DND-41 (cell line): Measurements from ENCODE around the gene ARRDC2.

Experiments used
- ATAC-seq: fragments of 200-7000 bp; cut with Tn5 transposase; 3 replicates; pipeline ENCODE4 v1.9.1; 2021; ENCODE audit warnings: low read depth; ENCODE audit not compliant: insufficient read depth
- DNase-seq: peaks from one replicate; pipeline ENCODE4 v3.0.0-alpha.2; 2020
- H2AFZ ChIP-seq: 2 replicates; pipeline ENCODE4 v1.6.0; 2012; ENCODE audit warnings: low read depth, low read length
- H3K27ac ChIP-seq: 2 replicates; pipeline ENCODE4 v1.5.1; 2012; ENCODE audit warnings: low read length, inconsistent platforms
- H3K27me3 ChIP-seq: fragments of 200-600 bp; sonication (generic); 2 replicates; pipeline ENCODE4 v1.6.0; 2012; ENCODE audit warnings: low read length, mild to moderate bottlenecking, inconsistent platforms; ENCODE audit not compliant: insufficient read depth, poor library complexity
- H3K36me3 ChIP-seq: 2 replicates; pipeline ENCODE4 v1.5.1; 2012; ENCODE audit warnings: low read length, inconsistent platforms; ENCODE audit not compliant: insufficient read depth
- H3K4me1 ChIP-seq: 2 replicates; pipeline ENCODE4 v1.5.1; 2012; ENCODE audit warnings: mild to moderate bottlenecking, low read length; ENCODE audit not compliant: insufficient read depth
- H3K4me2 ChIP-seq: 2 replicates; pipeline ENCODE4 v1.6.0; 2012; ENCODE audit warnings: mild to moderate bottlenecking, moderate library complexity, low read length, inconsistent platforms; ENCODE audit not compliant: insufficient read depth
- H3K4me3 ChIP-seq, 2 experiments: fragments of 200-600 bp in 1 of 2; shearing (Covaris generic) in 1 of 2; 2 replicates each; pipeline ENCODE4 v1.5.1; 2012 to 2016; ENCODE audit warnings: inconsistent platforms in 2 of 2, low read length in 2 of 2, mild to moderate bottlenecking in 2 of 2, low read depth in 1 of 2, moderate library complexity in 1 of 2
- H3K79me2 ChIP-seq: 2 replicates; pipeline ENCODE4 v1.6.0; 2012; ENCODE audit warnings: low read length, inconsistent platforms; ENCODE audit not compliant: insufficient read depth
- H3K9ac ChIP-seq: 2 replicates; pipeline ENCODE4 v1.6.0; 2012; ENCODE audit warnings: low read depth, mild to moderate bottlenecking, inconsistent platforms, low read length, moderate library complexity
- H3K9me3 ChIP-seq: 2 replicates; pipeline ENCODE4 v1.5.1; 2012; ENCODE audit warnings: low read length, moderate library complexity, mild to moderate bottlenecking, inconsistent platforms; ENCODE audit not compliant: insufficient read depth, severe bottlenecking
- H4K20me1 ChIP-seq: 2 replicates; pipeline ENCODE4 v1.6.0; 2012; ENCODE audit warnings: low read length; ENCODE audit not compliant: insufficient read depth
- EZH2 ChIP-seq: IDR thresholded peaks from 3 replicates; pipeline ENCODE4 v1.6.1; 2012; ENCODE audit warnings: borderline replicate concordance, low read depth, mild to moderate bottlenecking, moderate library complexity, low read length, inconsistent platforms; ENCODE audit not compliant: severe bottlenecking
- TF ChIP-seq, protein P1 (sequence below): IDR thresholded peaks from 2 replicates; pipeline ENCODE4 v1.5.1; 2012; ENCODE audit warnings: borderline replicate concordance, low read length, moderate library complexity, mild to moderate bottlenecking; ENCODE audit not compliant: poor library complexity, severe bottlenecking; ENCODE audit errors: extremely low read depth

The ARRDC2 gene

DNA sequence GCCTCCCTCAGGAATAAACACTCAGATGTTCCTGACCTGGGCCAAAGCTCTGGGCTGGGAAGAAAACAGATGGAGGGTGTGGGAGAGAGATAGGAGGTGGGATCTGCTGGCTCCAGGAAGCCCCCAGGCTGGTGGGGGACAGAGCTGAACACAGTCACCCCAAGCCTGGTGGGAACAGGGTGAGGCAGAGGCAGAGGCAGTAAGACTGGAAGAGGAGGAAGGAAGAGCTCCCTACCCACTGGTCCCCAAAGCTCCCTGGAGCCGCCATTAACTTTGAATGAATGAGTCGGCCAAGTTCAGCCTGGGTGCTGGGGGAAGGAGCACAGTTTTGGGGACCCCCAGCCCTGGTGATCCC lies 41.9 kb upstream of the ARRDC2 start:
- H3K4me2 ChIP-seq: no peak overlapping the region
- no peaks in the 10 kb centered on the region; the same call in 1 of the 2 replicates for H4K20me1 ChIP-seq
- ATAC-seq: no peak
- H3K79me2 ChIP-seq: no peaks in the 10 kb centered on the region
- TF ChIP-seq, protein P1, sequence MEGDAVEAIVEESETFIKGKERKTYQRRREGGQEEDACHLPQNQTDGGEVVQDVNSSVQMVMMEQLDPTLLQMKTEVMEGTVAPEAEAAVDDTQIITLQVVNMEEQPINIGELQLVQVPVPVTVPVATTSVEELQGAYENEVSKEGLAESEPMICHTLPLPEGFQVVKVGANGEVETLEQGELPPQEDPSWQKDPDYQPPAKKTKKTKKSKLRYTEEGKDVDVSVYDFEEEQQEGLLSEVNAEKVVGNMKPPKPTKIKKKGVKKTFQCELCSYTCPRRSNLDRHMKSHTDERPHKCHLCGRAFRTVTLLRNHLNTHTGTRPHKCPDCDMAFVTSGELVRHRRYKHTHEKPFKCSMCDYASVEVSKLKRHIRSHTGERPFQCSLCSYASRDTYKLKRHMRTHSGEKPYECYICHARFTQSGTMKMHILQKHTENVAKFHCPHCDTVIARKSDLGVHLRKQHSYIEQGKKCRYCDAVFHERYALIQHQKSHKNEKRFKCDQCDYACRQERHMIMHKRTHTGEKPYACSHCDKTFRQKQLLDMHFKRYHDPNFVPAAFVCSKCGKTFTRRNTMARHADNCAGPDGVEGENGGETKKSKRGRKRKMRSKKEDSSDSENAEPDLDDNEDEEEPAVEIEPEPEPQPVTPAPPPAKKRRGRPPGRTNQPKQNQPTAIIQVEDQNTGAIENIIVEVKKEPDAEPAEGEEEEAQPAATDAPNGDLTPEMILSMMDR: no peak
- TF ChIP-seq EZH2: no peak
- H3K4me1 ChIP-seq: no peaks in the 10 kb centered on the region
- no peaks in the 10 kb centered on the region for H3K9me3 ChIP-seq
- no peak overlapping the region for H2AFZ ChIP-seq
- no peak for DNase-seq
- H3K36me3 ChIP-seq: no peaks in the 10 kb centered on the region
- H3K27ac ChIP-seq: no peak overlapping the region
- no peak overlapping the region for H3K9ac ChIP-seq
- H3K4me3 ChIP-seq: no peak overlapping the region
- peaks cover 4% of the 10 kb centered on the region for H3K27me3 ChIP-seq

DNA sequence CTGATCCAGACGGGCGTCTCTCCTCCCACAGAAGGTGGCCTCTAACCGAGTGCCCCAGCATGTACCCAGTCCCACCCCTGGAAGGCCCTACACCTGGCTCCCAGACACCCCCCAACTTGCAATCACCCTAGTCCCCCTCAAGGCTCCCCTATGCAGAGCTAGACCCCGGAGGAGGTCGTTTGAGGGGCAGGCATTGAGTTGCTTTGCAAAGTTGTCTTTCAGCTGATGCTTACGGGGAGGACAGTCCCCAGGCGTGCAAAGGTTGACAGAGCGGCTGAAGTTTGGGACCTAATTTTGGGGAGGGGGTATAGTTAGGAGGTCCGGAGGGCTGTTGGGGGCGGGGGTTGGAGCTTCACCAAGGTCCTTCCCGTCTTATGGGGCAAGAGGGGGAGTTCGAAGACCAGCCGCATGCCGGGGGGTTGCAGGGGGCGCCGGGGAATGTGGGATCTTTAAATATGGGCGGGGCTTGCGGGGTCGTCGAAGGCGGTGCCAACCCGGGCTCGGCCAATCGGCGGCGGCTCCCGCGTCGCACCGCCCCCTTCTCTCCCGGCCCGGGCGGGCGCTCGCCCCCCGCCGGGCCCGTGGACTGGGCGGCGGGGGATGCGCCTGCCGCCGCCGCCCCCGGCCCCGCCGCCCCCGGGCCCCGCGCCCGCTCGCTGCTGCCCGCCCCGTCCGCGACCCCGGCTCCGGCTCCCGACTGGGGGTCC lies 41.3 kb upstream of the ARRDC2 start, which contains the start of gene KCNN1:
Gene KCNN1, plus strand, starts transcription at position 558 of the 707 bp plus-strand sequence. CDS start 6,782 bp downstream, outside the sequence.
- peaks cover 4% of the 10 kb centered on the region for H3K27me3 ChIP-seq
- no peaks in the 10 kb centered on the region for H3K4me1 ChIP-seq
- ATAC-seq (no peak), DNase-seq (no peak)
- H3K4me3 ChIP-seq: no peak within 1 kb of the TSS
- H2AFZ ChIP-seq: no peak within 1 kb of the TSS
- H3K4me2 ChIP-seq: no peak within 1 kb of the TSS
- TF ChIP-seq, protein P1: no peak
- no peak for TF ChIP-seq EZH2
- H3K9me3 ChIP-seq: no peaks in the 10 kb centered on the region
- no peaks in the 10 kb centered on the region for H3K36me3 ChIP-seq
- H4K20me1 ChIP-seq: no peaks in the 10 kb centered on the region; the same call in 1 of the 2 replicates
- H3K79me2 ChIP-seq: no peaks in the 10 kb centered on the region
- no peak within 1 kb of the TSS for H3K27ac ChIP-seq
- no peak within 1 kb of the TSS for H3K9ac ChIP-seq

DNA sequence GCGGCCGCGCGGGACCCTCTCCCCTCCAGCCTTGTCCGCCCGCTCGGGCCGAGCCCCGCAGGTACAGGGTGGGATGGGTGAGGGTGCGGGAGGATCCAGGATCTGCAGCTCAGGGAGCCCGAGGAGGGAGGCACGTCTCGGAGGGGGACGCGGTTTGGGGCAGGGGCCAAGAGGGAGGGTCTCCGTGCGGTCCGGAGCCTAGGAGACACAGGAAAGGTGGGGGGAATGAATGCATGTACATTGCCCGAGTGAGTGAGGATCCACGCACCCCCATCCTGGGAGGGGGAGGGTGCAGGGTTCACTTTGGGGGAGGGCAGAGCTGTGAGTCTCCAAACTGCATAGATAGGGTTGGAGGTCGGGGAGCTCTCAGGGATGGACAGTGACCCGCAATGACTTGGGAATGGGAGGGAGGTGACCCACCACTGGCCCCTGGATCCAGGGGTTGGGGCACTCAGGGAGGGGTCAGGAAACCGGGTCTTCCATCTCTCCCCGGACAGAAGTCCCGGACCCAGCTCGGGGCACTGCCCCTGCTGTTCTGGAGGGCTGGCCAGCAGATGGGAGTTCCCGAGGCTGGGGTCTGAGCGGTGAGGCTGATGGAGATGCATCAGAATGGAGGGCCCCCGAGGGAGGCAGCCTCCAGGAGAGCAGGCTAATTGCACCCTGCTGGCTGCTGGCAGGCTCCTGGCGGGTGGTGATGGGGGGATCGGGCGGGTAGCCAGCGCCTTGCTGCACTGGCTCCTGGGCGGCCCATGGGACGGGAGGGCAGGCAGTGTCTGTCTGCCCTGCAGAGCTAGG lies 40.5 kb upstream of the ARRDC2 start:
- no peak for DNase-seq
- Histone ChIP-seq H2AFZ (no peak overlapping the region), H3K36me3 (no peaks in the 10 kb centered on the region), H3K79me2 (no peaks in the 10 kb centered on the region), H3K27ac (no peak overlapping the region), H3K9ac (no peak overlapping the region), H3K4me1 (no peaks in the 10 kb centered on the region), H4K20me1 (no peaks in the 10 kb centered on the region; the same call in 1 of the 2 replicates), H3K4me2 (no peak overlapping the region), H3K4me3 (no peak overlapping the region), H3K27me3 (peaks cover 4% of the 10 kb centered on the region), H3K9me3 (no peaks in the 10 kb centered on the region)
- ATAC-seq: no peak
- no peak for TF ChIP-seq EZH2
- TF ChIP-seq, protein P1: no peak
